ENCODE measurements around the gene ACKR4.

Gene ACKR4

GRCh38 chr3:132650153-132650552, 53.1 kb downstream of the ACKR4 start:
- H3K4me2 ChIP-seq (ENCODE audit: low read length) = no peak overlapping the region
- no peaks in the 10 kb centered on the region for H4K20me1 ChIP-seq (ENCODE audit: control insufficient read depth, insufficient read depth, low read depth, low read length)
- TF ChIP-seq EZH2phosphoT487 (IDR thresholded peaks at IDR 0.05; ENCODE audit: borderline replicate concordance, low read length) (no peak), CTCF (IDR thresholded peaks at IDR 0.05; ENCODE audit: low read depth, low read length, poor library complexity, severe bottlenecking) (no peak)
- H3K27ac ChIP-seq (ENCODE audit: low read depth, low read length) = no peak overlapping the region
- no peaks in the 10 kb centered on the region for H3K27me3 ChIP-seq (ENCODE audit: control insufficient read depth, low read length)
- no peaks in the 10 kb centered on the region for H3K36me3 ChIP-seq (ENCODE audit: control insufficient read depth, low read length)
- no peaks in the 10 kb centered on the region for H3K9me2 ChIP-seq (replicated peaks; ENCODE audit: control insufficient read depth, low read length)
- no peaks in the 10 kb centered on the region for H3F3A ChIP-seq (ENCODE audit: control insufficient read depth, insufficient read depth)
- no peaks in the 10 kb centered on the region for H3K9me3 ChIP-seq (ENCODE audit: control insufficient read depth, insufficient read depth, low read length)
- no peak overlapping the region for H3K4me3 ChIP-seq (ENCODE audit: low read length)
- H3K4me1 ChIP-seq (ENCODE audit: control insufficient read depth, low read length) = peaks cover 6% of the 10 kb centered on the region
- H3K79me2 ChIP-seq (ENCODE audit: control insufficient read depth, low read length) = peaks cover 5% of the 10 kb centered on the region; the same call in 1 of the 2 replicates
